HG03139 (cell line): Measurements from ENCODE around the gene GALR3.

Experiments used
- ATAC-seq: cut with Tn5 transposase; IDR thresholded peaks from one replicate; pipeline ENCODE4 v1.9.1; 2021; ENCODE audit not compliant: unreplicated experiment

The GALR3 gene

DNA sequence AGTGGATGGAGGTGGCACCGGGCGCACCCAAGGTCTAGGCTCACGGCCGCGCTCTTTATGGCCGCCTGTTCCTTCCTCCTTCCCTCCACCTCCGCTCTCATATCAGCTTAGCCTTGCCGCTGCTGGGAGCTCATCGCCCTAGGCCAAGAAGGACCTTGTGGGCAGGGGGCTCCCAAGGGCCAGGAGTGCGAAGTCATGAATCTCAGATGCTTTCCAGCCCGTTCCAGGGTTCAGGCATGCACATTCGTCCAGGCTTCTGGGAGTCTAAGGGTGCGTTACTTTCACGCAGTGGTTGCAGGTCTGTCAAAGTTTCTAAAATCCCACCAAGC, 4.1 kb upstream of the GALR3 start:
- no peak for ATAC-seq

GRCh38 chr22:37820350-37820749, 2.8 kb upstream of the GALR3 start:
- no peak for ATAC-seq

DNA sequence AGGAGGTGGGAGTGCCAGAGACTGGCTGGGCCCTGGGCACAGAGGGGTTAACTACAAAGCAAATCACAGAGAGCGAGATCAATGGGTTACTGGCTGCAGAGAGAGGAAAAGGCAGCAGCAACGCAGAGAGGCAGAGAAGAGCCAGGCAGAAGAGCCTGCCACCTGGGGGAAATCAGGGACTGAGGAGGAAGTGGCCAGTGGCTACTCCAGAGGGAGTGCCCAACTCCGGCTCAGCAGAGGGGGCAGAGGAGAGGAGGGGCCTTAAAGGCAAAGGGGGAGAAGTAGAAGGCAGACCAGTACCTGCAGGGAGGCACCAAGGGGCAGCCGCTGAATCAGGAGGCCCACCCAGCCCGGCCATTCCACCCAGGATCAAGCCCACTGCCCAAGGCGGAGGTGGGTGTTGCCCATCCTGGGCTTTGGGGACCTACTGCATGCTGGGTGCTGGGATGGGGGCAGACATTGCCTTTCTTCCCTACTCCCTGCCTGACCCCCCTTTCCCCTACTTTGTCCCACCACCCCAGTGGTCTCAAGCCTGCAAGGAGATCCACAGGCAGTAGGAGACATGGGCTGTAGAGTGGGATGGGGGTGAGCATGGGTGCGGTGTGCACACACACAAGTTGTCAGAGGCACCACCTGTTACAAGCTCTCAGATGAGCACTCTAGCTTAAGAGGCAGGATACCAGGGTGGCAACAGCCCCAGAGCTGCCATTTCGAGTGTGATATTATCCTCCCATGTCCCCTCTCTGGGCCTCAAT, 926 bp upstream of the GALR3 start:
- ATAC-seq, result no peak

GRCh38 chr22:37824674-37825641, 1.8 kb downstream of the GALR3 start:
- ATAC-seq, result no peak

GRCh38 chr22:37827056-37827455, 3.9 kb downstream of the GALR3 start:
- no peak for ATAC-seq

GRCh38 chr22:37830093-37830842, 7.1 kb downstream of the GALR3 start:
- no peak for ATAC-seq

DNA sequence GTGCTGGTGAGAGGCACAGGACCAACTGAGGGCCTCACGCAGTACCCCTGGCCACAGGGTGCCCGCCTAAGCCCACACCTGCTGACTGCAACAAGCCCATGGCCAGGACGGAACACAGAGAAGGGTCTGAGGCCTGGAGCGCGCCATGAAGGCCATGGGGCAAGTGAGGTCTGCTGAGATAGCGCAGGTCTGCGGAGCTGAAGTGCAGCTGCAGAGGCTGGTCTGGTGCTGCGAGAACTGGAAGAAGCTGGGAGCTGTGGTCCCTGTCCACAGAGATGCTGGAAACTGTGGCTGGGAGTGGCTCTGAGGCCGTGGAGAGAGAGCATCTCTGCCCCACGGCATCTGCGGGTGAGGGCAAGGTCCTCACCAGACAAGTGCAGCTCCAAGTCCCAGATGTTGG, 8.3 kb downstream of the GALR3 start:
- no peak for ATAC-seq

DNA sequence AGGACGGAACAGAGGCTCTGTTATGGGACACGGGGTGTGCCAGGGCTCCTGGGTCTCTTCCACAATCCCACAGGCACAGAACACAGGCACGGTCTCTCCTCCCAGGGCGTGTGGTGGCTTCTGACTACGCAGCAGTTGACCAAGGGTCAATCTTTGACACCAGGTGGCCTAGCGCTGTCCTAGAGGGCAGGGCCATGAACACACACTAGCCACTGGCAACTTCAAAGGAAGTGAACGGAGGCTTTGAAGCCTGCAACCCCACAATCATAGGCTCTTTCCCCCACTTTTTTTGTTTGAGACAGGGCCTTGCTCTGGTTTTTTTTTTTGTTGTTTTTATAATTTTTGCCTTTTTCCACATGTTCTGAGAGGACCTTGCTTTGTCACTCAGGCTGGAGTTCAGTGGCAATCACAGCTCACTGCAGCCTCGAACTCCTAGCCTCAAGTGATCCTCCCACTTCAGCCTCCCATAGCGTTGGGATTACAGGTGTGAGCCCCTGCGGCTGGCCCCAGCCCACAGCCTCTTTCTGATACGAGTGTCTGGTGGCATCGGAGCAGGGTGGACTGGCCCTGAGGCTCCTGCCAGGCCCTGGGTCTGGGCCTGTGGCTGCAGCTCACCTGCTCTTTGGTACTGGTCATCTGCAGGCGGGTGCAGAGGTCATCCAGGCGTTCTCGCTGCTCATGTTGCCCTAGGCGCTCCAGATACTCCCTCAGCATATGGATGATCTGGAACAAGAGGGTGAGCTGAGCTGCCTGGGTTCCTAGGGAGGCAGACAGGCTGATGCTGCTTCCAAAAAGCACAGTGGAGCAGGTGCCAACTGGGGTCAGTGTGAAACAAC, 9.1 kb downstream of the GALR3 start:
- no peak for ATAC-seq

- ATAC-seq, result no peak
Observed at GRCh38 chr22:37842015-37842793, 19.0 kb downstream of the GALR3 start.

- ATAC-seq, result peak; percentile 44
Observed at GRCh38 chr22:37843741-37844089, 20.5 kb downstream of the GALR3 start.

DNA sequence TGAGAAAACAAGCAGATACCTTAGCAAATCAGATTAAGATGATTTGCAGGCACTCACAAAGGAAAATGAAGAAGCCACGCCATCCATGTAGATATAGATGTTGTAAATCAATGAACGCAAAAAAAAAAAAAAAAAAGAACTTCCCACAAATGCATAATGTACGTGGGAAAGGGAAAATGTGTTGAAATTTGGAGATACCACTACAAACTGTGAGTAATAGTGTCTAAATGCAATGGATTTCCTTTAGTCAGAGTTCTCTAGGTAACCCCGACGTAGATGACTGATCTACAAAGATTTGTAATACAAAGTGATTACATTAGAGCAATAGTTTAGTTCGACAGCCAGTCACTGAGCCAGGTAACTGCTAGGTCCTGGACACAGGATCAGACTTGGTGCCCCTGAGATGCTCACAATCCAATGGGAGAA, 21.7 kb downstream of the GALR3 start:
- no peak for ATAC-seq

DNA sequence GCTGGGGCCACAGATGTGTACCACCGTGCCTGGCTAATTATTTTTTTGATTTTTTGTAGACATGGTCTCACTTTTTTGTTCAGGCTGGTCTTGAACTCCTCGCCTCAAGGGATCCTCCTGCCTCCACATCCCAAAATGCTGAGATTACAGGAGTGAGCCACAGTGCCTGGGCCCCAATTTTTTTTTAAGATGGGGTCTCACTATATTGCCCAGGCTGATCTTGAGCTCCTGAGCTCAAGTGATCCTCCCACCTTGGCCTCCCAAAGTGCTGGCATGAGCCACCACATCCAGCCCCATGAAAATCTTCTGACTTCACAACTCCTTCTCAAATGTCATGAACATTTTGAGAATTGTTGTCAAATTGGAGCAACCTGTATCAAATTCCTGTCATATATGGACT, 23.3 kb downstream of the GALR3 start:
- ATAC-seq, result no peak

DNA sequence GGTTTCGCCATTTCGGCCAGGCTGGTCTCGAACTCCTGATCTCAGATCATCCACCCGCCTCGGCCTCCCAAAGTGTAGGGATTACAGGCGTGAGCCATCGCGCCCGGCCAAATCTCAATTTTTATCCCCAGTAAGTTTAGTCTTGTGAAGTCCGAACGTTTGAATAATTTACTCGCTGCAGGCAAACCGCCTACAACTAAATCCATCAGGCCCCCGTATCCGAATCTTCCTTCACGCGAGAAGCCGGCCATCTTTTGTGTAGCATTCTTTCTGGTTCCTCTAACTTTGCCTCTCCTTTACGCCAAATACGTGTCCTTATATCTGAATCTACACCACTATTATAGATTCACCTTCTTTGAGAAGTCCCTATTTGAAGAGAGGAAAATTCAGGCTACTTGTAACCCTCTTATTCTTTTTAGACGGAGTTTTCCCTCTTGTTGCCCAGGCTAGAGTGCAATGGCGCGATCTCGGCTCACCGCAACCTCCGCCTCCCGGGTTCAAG, 25.5 kb downstream of the GALR3 start:
- ATAC-seq, result no peak

DNA sequence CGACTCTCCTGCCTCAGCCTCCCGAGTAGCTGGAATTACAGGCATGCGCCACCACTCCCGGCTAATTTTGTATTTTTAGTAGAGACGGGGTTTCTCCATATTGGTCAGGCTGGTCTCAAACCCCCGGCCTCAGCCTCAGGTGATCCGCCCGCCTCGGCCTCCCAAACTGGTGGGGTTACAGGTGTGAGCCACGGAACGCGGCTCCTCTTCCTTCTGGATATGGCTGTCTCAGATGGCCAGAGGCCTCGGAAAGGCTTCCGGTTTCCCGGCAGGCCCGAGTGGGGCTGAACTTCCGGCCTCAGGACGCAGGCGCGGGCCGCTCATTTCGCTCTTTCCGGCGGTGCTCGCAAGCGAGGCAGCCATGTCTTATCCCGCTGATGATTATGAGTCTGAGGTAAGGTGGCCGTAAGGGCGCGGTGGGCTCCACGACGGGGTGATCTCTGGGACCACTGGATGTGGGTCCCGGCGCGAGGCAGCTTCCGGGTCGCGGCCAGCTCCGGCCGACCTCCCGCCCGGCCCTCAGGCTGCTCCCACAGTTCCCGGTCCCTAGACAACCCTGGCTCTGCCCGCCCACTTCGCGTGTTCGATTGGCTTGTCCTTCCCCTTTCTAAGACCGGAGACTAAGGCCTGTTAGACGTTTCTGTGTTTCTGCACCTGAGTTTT, 26.0 kb downstream of the GALR3 start, which contains the start of gene EIF3L:
Gene EIF3L, plus strand, starts transcription at position 331 of the 663 bp plus-strand sequence. Its CDS starts 31 bp downstream, at position 362.
- ATAC-seq, result peak; percentile 51

DNA sequence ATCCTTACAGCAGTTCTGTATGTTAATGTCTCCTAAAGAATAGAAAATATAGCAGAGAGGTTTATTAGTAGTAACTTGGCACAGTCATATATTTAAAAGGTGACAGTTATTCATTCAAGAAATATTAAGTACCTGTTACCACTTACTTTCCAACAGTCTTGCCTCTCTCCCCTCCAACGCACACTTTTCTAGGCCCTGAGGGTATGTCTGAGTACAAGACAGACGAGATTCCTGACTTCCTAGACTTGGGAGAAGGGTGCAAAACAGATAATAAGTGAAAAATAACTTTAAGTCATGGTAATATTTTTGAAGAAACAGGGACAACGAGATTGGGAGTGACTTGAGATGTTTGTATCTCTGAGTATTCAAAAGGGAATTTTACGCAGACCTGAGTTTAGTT, 27.6 kb downstream of the GALR3 start:
- ATAC-seq, result no peak

- no peak for ATAC-seq
Observed at GRCh38 chr22:37852418-37852817, 29.2 kb downstream of the GALR3 start.

DNA sequence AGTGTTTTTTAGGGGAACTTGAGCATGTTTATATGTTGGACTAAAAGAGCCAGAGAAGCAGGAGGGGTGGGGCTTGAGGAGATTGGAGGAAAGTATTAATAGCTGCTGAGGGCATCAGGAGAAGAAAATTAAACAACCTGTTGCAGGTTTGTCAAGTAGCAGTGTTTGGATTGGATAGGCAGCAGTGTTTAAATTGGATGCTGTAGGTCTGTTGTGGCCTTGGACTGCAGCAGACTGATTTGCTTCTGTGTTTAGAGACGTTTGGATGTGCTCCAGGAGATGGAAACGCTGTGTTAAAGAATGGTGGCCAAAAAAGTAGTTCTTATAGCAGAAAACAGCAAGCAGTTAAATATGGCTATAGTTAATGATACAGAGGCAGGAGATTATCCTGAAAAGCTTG, 31.8 kb downstream of the GALR3 start:
- no peak for ATAC-seq

GRCh38 chr22:37855462-37855861, 32.3 kb downstream of the GALR3 start:
- ATAC-seq, result no peak

- ATAC-seq, result no peak
Observed at GRCh38 chr22:37860796-37861421, 37.7 kb downstream of the GALR3 start.
